Measurements from ENCODE around the gene GBE1. TPM values are rescaled to one million over a fixed set of nuclear protein-coding genes. Genes with fewer than 3 reads are reported as not detected.

GBE1 gene
- polyA plus RNA-seq, 3 donors: 7.7 to 21.7 (median 19.1) TPM

GRCh38 chr3:81696090-81696489, 65.4 kb downstream of the GBE1 start:
- intact Hi-C loops (cut with micrococcal nuclease): no loop called here
- Histone ChIP-seq H3K79me2 (ENCODE audit: insufficient read depth, low read length) (no peaks in the 10 kb centered on the region), H3K9ac (ENCODE audit: insufficient read depth, low read length, poor library complexity, severe bottlenecking) (no peak overlapping the region), H3K27me3 (ENCODE audit: control insufficient read depth in 2 of 2, insufficient read depth in 2 of 2, low read length in 2 of 2) (no peaks in the 10 kb centered on the region), H3K4me2 (replicated peaks; ENCODE audit: extremely low read depth, low read length, poor library complexity, severe bottlenecking) (no peak overlapping the region), H3K9me3 (replicated peaks in 1 of 2; ENCODE audit: control insufficient read depth in 1 of 2, insufficient read depth in 1 of 2, low read length in 2 of 2) (no peaks in the 10 kb centered on the region), H2AFZ (ENCODE audit: insufficient read depth, low read depth, low read length, poor library complexity, severe bottlenecking) (no peak overlapping the region), H3K36me3 (replicated peaks in 1 of 2; ENCODE audit: control insufficient read depth in 1 of 2, insufficient read depth in 2 of 2, low read length in 2 of 2) (peaks cover 0 to 9% of the 10 kb centered on the region in 2 donors), H3K4me1 (ENCODE audit: control insufficient read depth in 1 of 2, insufficient read depth in 2 of 2, low read length in 2 of 2) (no peaks in the 10 kb centered on the region), H4K20me1 (ENCODE audit: insufficient read depth, low read length) (no peaks in the 10 kb centered on the region), H3K4me3 (replicated peaks in 1 of 3; ENCODE audit: low read depth in 2 of 3, low read length in 3 of 3) (no peak overlapping the region), H3K27ac (ENCODE audit: low read depth in 1 of 2, low read length in 2 of 2) (no peak overlapping the region)
- no CpG with 5 or more reads among the region's 3 CpGs for WGBS (ENCODE audit: insufficient coverage)
- DNase-seq: no peak
- Mint-ChIP-seq H3K4me3 (no peak overlapping the region), H3K36me3 (peaks cover 16 to 22% of the 10 kb centered on the region in 2 donors), H3K27me3 (ENCODE audit: low read depth in 3 of 3) (peaks cover 0 to 2% (median 0%) of the 10 kb centered on the region in 3 donors), H3K27ac (no peak overlapping the region), H3K9me3 (peaks cover 0 to 4% (median 0%) of the 10 kb centered on the region in 7 donors), H3K4me1 (peaks cover 6% of the 10 kb centered on the region)
- no peak for TF ChIP-seq CTCF (IDR thresholded peaks at IDR 0.05)

GRCh38 chr3:81695302-81695701, 66.1 kb downstream of the GBE1 start:
- no peaks in the 10 kb centered on the region for H3K79me2 ChIP-seq (ENCODE audit: insufficient read depth, low read length)
- peaks cover 0 to 9% of the 10 kb centered on the region in 2 donors for H3K36me3 ChIP-seq (replicated peaks in 1 of 2; ENCODE audit: control insufficient read depth in 1 of 2, insufficient read depth in 2 of 2, low read length in 2 of 2)
- intact Hi-C loops (cut with micrococcal nuclease): no loop called here
- no CpG with 5 or more reads among the region's 2 CpGs for WGBS (ENCODE audit: insufficient coverage)
- TF ChIP-seq CTCF (IDR thresholded peaks at IDR 0.05): no peak
- Mint-ChIP-seq H3K36me3 (peaks cover 16 to 22% of the 10 kb centered on the region in 2 donors), H3K9me3 (peaks cover 0 to 4% (median 0%) of the 10 kb centered on the region in 7 donors), H3K4me1 (peaks cover 6% of the 10 kb centered on the region), H3K27ac (no peak overlapping the region), H3K4me3 (no peak overlapping the region), H3K27me3 (ENCODE audit: low read depth in 3 of 3) (peaks cover 0 to 2% (median 0%) of the 10 kb centered on the region in 3 donors)
- H2AFZ ChIP-seq (ENCODE audit: insufficient read depth, low read depth, low read length, poor library complexity, severe bottlenecking): no peak overlapping the region
- no peak overlapping the region for H3K4me3 ChIP-seq (replicated peaks in 1 of 3; ENCODE audit: low read depth in 2 of 3, low read length in 3 of 3)
- no peaks in the 10 kb centered on the region for H3K27me3 ChIP-seq (ENCODE audit: control insufficient read depth in 2 of 2, insufficient read depth in 2 of 2, low read length in 2 of 2)
- H3K9ac ChIP-seq (ENCODE audit: insufficient read depth, low read length, poor library complexity, severe bottlenecking): no peak overlapping the region
- no peak overlapping the region for H3K27ac ChIP-seq (ENCODE audit: low read depth in 1 of 2, low read length in 2 of 2)
- no peaks in the 10 kb centered on the region for H3K9me3 ChIP-seq (replicated peaks in 1 of 2; ENCODE audit: control insufficient read depth in 1 of 2, insufficient read depth in 1 of 2, low read length in 2 of 2)
- H3K4me2 ChIP-seq (replicated peaks; ENCODE audit: extremely low read depth, low read length, poor library complexity, severe bottlenecking): no peak overlapping the region
- DNase-seq: no peak
- no peaks in the 10 kb centered on the region for H3K4me1 ChIP-seq (ENCODE audit: control insufficient read depth in 1 of 2, insufficient read depth in 2 of 2, low read length in 2 of 2)
- H4K20me1 ChIP-seq (ENCODE audit: insufficient read depth, low read length): no peaks in the 10 kb centered on the region

All from CD14-positive monocyte (primary cell).